Rectal smooth muscle tissue (tissue), 1 donor: Measurements from ENCODE around the gene ARID5B.
"Not testable (repeated sequence)": the region's sequence is repeated elsewhere in the genome, so short reads cannot be mapped to it uniquely, and the experiment has no call there.

Experiments
- H3K27ac ChIP-seq: one replicate; pipeline ENCODE4 v1.7.0; 2013; ENCODE audit warnings: low read depth, low read length, inconsistent platforms
- H3K27me3 ChIP-seq: one replicate; pipeline ENCODE4 v1.7.0; 2013; ENCODE audit warnings: low read length; ENCODE audit not compliant: control insufficient read depth, insufficient read depth
- H3K36me3 ChIP-seq: one replicate; pipeline ENCODE4 v1.7.0; 2013; ENCODE audit warnings: low read length; ENCODE audit not compliant: control insufficient read depth, insufficient read depth
- H3K4me1 ChIP-seq: one replicate; pipeline ENCODE4 v1.7.0; 2013; ENCODE audit warnings: low read length; ENCODE audit not compliant: control insufficient read depth, insufficient read depth
- H3K4me3 ChIP-seq: one replicate; pipeline ENCODE4 v1.7.0; 2013; ENCODE audit warnings: low read length
- H3K9ac ChIP-seq: one replicate; pipeline ENCODE4 v1.7.0; 2013; ENCODE audit warnings: low read length

The ARID5B gene

GRCh38 chr10:61900829-61901792, at the start of gene ARID5B:
Gene ARID5B, plus strand, starts transcription at chr10:61901699. Its CDS starts 11 bp downstream, at chr10:61901710.
- Histone ChIP-seq H3K27ac (peak within 1 kb of the TSS; percentile 89), H3K4me3 (peak within 1 kb of the TSS; percentile 93), H3K27me3 (no peaks in the 10 kb centered on the region), H3K36me3 (no peaks in the 10 kb centered on the region), H3K9ac (peak within 1 kb of the TSS; percentile 72), H3K4me1 (peaks cover 2% of the 10 kb centered on the region)

GRCh38 chr10:61852261-61852660, 49.2 kb upstream of the ARID5B start:
- Histone ChIP-seq H3K4me1 (no peaks in the 10 kb centered on the region), H3K4me3 (no peak overlapping the region), H3K9ac (no peak overlapping the region), H3K27ac (no peak overlapping the region), H3K27me3 (no peaks in the 10 kb centered on the region), H3K36me3 (no peaks in the 10 kb centered on the region)

- no peaks in the 10 kb centered on the region for H3K36me3 ChIP-seq
- H3K9ac ChIP-seq, result no peak overlapping the region
- H3K27ac ChIP-seq, result no peak overlapping the region
- H3K27me3 ChIP-seq, result no peaks in the 10 kb centered on the region
- no peak overlapping the region for H3K4me3 ChIP-seq
- H3K4me1 ChIP-seq, result no peaks in the 10 kb centered on the region
Measured at GRCh38 chr10:61855771-61856170, 45.7 kb upstream of the ARID5B start.

- H3K36me3 ChIP-seq, result no peaks in the 10 kb centered on the region
- H3K4me1 ChIP-seq, result no peaks in the 10 kb centered on the region
- no peak overlapping the region for H3K9ac ChIP-seq
Measured at GRCh38 chr10:61857746-61858145, 43.8 kb upstream of the ARID5B start.

GRCh38 chr10:61859786-61860185, 41.7 kb upstream of the ARID5B start:
- H3K4me3 ChIP-seq, result no peak overlapping the region
- no peak overlapping the region for H3K9ac ChIP-seq
- H3K36me3 ChIP-seq, result no peaks in the 10 kb centered on the region
- H3K27ac ChIP-seq, result no peak overlapping the region
- H3K4me1 ChIP-seq, result no peaks in the 10 kb centered on the region
- H3K27me3 ChIP-seq, result no peaks in the 10 kb centered on the region

More at GRCh38 chr10:61857746-61858145, 43.8 kb upstream of the ARID5B start:
- Histone ChIP-seq H3K27ac (no peak overlapping the region), H3K4me3 (no peak overlapping the region), H3K27me3 (no peaks in the 10 kb centered on the region)

- Histone ChIP-seq H3K4me3 (no peak overlapping the region), H3K36me3 (no peaks in the 10 kb centered on the region), H3K4me1 (no peaks in the 10 kb centered on the region), H3K27ac (no peak overlapping the region), H3K27me3 (no peaks in the 10 kb centered on the region), H3K9ac (no peak overlapping the region)
Measured at GRCh38 chr10:61860964-61861758, 40.3 kb upstream of the ARID5B start.

- no peaks in the 10 kb centered on the region for H3K36me3 ChIP-seq
- H3K4me3 ChIP-seq, result no peak overlapping the region
- H3K27ac ChIP-seq, result no peak overlapping the region
- no peak overlapping the region for H3K9ac ChIP-seq
- no peaks in the 10 kb centered on the region for H3K27me3 ChIP-seq
- H3K4me1 ChIP-seq, result no peaks in the 10 kb centered on the region
Measured at GRCh38 chr10:61863981-61864380, 37.5 kb upstream of the ARID5B start.

GRCh38 chr10:61866700-61867368, 34.7 kb upstream of the ARID5B start:
- H3K4me3 ChIP-seq, result no peak overlapping the region
- H3K27me3 ChIP-seq, result no peaks in the 10 kb centered on the region
- H3K9ac ChIP-seq, result no peak overlapping the region
- H3K4me1 ChIP-seq, result peaks cover 11% of the 10 kb centered on the region
- H3K36me3 ChIP-seq, result no peaks in the 10 kb centered on the region
- no peak overlapping the region for H3K27ac ChIP-seq

- Histone ChIP-seq H3K4me1 (peaks cover 11% of the 10 kb centered on the region), H3K4me3 (peak overlapping the region; percentile 32)
- H3K27me3 ChIP-seq, H3K9ac ChIP-seq, H3K27ac ChIP-seq, H3K36me3 ChIP-seq: not testable (repeated sequence)
Measured at GRCh38 chr10:61867374-61867773, 34.1 kb upstream of the ARID5B start.

GRCh38 chr10:61867817-61868216, 33.7 kb upstream of the ARID5B start:
- not testable (repeated sequence) for H3K9ac ChIP-seq, H3K36me3 ChIP-seq, H3K27me3 ChIP-seq, H3K4me3 ChIP-seq, H3K27ac ChIP-seq
- peaks cover 11% of the 10 kb centered on the region for H3K4me1 ChIP-seq

- no peaks in the 10 kb centered on the region for H3K36me3 ChIP-seq
- peaks cover 11% of the 10 kb centered on the region for H3K4me1 ChIP-seq
- peak overlapping the region; percentile 2 for H3K27ac ChIP-seq
- no peaks in the 10 kb centered on the region for H3K27me3 ChIP-seq
- no peak overlapping the region for H3K9ac ChIP-seq
- H3K4me3 ChIP-seq, result no peak overlapping the region
Measured at GRCh38 chr10:61869041-61869675, 32.3 kb upstream of the ARID5B start.
